Activated T-cell treated with anti-CD3 and anti-CD28 coated beads, Interleukin-2, amount 50 U/mL, for 1 hour (primary cell): ENCODE results near the gene LRRTM3.

Experiments
- DNase-seq: peaks from one replicate; pipeline ENCODE4 v3.0.0-alpha.2; 2020

The LRRTM3 gene

GRCh38 chr10:67141300-67141699 lies 215.5 kb downstream of the LRRTM3 start:
- no peak for DNase-seq

GRCh38 chr10:67144530-67144929 lies 218.7 kb downstream of the LRRTM3 start:
- DNase-seq, result no peak
